GM19463 (cell line): ENCODE measurements around the gene IDE.

Experiments used
- ATAC-seq: cut with Tn5 transposase; IDR thresholded peaks from one replicate; pipeline ENCODE4 v1.9.1; 2021; ENCODE audit warnings: mild to moderate bottlenecking, moderate library complexity; ENCODE audit not compliant: unreplicated experiment

The IDE gene

GRCh38 chr10:92567952-92568600 lies 5.8 kb downstream of the IDE start:
- ATAC-seq, result no peak

GRCh38 chr10:92562424-92562823 lies 11.5 kb downstream of the IDE start:
- ATAC-seq, result no peak

- no peak for ATAC-seq
Measured at GRCh38 chr10:92559046-92559445, 14.8 kb downstream of the IDE start.

- ATAC-seq, result no peak
Measured at GRCh38 chr10:92553959-92554358, 19.9 kb downstream of the IDE start.

GRCh38 chr10:92552310-92552709 lies 21.6 kb downstream of the IDE start:
- ATAC-seq, result no peak

GRCh38 chr10:92550924-92551323 lies 23.0 kb downstream of the IDE start:
- ATAC-seq, result no peak

- no peak for ATAC-seq
Measured at GRCh38 chr10:92547676-92548075, 26.2 kb downstream of the IDE start.

- no peak for ATAC-seq
Measured at GRCh38 chr10:92545556-92545955, 28.3 kb downstream of the IDE start.

- ATAC-seq, result no peak
Measured at GRCh38 chr10:92544296-92544695, 29.6 kb downstream of the IDE start.

GRCh38 chr10:92542458-92542857 lies 31.4 kb downstream of the IDE start:
- ATAC-seq, result no peak

- no peak for ATAC-seq
Measured at GRCh38 chr10:92541583-92541982, 32.3 kb downstream of the IDE start.

- ATAC-seq, result no peak
Measured at GRCh38 chr10:92538231-92538958, 35.5 kb downstream of the IDE start.

- no peak for ATAC-seq
Measured at GRCh38 chr10:92530891-92531535, 42.9 kb downstream of the IDE start.

GRCh38 chr10:92530421-92530820 lies 43.5 kb downstream of the IDE start:
- no peak for ATAC-seq

GRCh38 chr10:92527716-92528115 lies 46.2 kb downstream of the IDE start:
- no peak for ATAC-seq

- no peak for ATAC-seq
Measured at GRCh38 chr10:92523639-92524038, 50.3 kb downstream of the IDE start.

- no peak for ATAC-seq
Measured at GRCh38 chr10:92517034-92517655, 56.7 kb downstream of the IDE start.

GRCh38 chr10:92508866-92509265 lies 65.0 kb downstream of the IDE start:
- no peak for ATAC-seq

GRCh38 chr10:92506336-92506735 lies 67.6 kb downstream of the IDE start:
- no peak for ATAC-seq

- ATAC-seq, result no peak
Measured at GRCh38 chr10:92505044-92505443, 68.8 kb downstream of the IDE start.

- ATAC-seq, result no peak
Measured at GRCh38 chr10:92502296-92502808, 71.5 kb downstream of the IDE start.
